Lung (tissue), 12 donors: ENCODE data around the gene SLC16A3. TPM values are rescaled to one million over a fixed set of nuclear protein-coding genes. Genes with fewer than 3 reads are reported as not detected.

ENCODE experiments used
- ATAC-seq: fragments of 200-7000 bp; cut with Tn5 transposase; one replicate; pipeline ENCODE4 v1.9.1; 2020; ENCODE audit warnings: moderate number of reproducible peaks; ENCODE audit not compliant: insufficient read depth, low FRiP score
- DNase-seq, 3 donors: peaks; one replicate each; pipeline ENCODE4 v3.0.0-alpha.2; 2013 to 2017
- H3K27ac ChIP-seq, 2 donors: one replicate each; pipeline ENCODE4 v1.5.1; 2013; ENCODE audit warnings: mild to moderate bottlenecking in 2 of 2, moderate library complexity in 2 of 2, control low read depth in 1 of 2, inconsistent platforms in 1 of 2, low read depth in 1 of 2, low read length in 1 of 2
- H3K27me3 ChIP-seq, 3 donors: one replicate each; pipeline ENCODE4 v1.5.1; 2013; ENCODE audit warnings: low read length in 2 of 3; ENCODE audit not compliant: control insufficient read depth in 3 of 3, insufficient read depth in 3 of 3
- H3K36me3 ChIP-seq, 4 donors: one replicate each; pipeline ENCODE4 v1.5.1; 2013; ENCODE audit warnings: low read length in 4 of 4, mild to moderate bottlenecking in 1 of 4, moderate library complexity in 1 of 4; ENCODE audit not compliant: control insufficient read depth in 4 of 4, insufficient read depth in 4 of 4
- H3K4me1 ChIP-seq, 5 donors: one replicate each; pipeline ENCODE4 v1.5.1; 2013; ENCODE audit warnings: low read length in 5 of 5, mild to moderate bottlenecking in 2 of 5, moderate library complexity in 1 of 5; ENCODE audit not compliant: control insufficient read depth in 5 of 5, insufficient read depth in 5 of 5
- H3K4me3 ChIP-seq: one replicate; pipeline ENCODE4 v1.5.1; 2013; ENCODE audit warnings: mild to moderate bottlenecking, control low read depth, moderate library complexity
- H3K9ac ChIP-seq, 2 donors: one replicate each; pipeline ENCODE4 v1.5.1; 2013; ENCODE audit warnings: low read length in 2 of 2, control low read depth in 1 of 2; ENCODE audit not compliant: insufficient read depth in 1 of 2
- H3K9me3 ChIP-seq, 4 donors: one replicate each; pipeline ENCODE4 v1.5.1; 2013; ENCODE audit warnings: low read length in 3 of 4, mild to moderate bottlenecking in 1 of 4, moderate library complexity in 1 of 4; ENCODE audit not compliant: control insufficient read depth in 4 of 4, insufficient read depth in 3 of 4
- WGBS, 2 donors: extraction: QIAGEN DNeasy Blood & Tissue Kit; methylation state at CpG; one replicate each; pipeline ENCODE4 v1.1.7; 2013; 5-methylcytosine and 5-hydroxymethylcytosine counted together
- polyA plus RNA-seq, 2 donors: library from polyadenylated mRNA; stranded (reverse); fragments of 200-250 nt; gene quantifications; one replicate each; pipeline ENCODE4 v1.2.1, GENCODE V29; 2013
- total RNA-seq, 2 donors: library from RNA; depleted of rRNA in 1 of 2; stranded (reverse); fragments of >200 nt in 1 of 2; gene quantifications; one replicate each; pipeline ENCODE4 v1.2.1, GENCODE V29; 2014 to 2021
- TF ChIP-seq, protein P1 (sequence below): IDR thresholded peaks from 2 replicates; pipeline ENCODE4 v1.5.1; 2012; ENCODE audit warnings: mild to moderate bottlenecking; ENCODE audit errors: control extremely low read depth, extremely low read depth
- donor health status: control.
- donor health status: control.
- donor health status: Bipolar disorder and iron deficiency.
- donor health status: healthy.
- donor health status: DM: yes; HTN: yes; CAD: no.

Gene SLC16A3
- total and polyA plus RNA-seq, 4 donors, result 31.0 to 309 (median 93.4) TPM

DNA sequence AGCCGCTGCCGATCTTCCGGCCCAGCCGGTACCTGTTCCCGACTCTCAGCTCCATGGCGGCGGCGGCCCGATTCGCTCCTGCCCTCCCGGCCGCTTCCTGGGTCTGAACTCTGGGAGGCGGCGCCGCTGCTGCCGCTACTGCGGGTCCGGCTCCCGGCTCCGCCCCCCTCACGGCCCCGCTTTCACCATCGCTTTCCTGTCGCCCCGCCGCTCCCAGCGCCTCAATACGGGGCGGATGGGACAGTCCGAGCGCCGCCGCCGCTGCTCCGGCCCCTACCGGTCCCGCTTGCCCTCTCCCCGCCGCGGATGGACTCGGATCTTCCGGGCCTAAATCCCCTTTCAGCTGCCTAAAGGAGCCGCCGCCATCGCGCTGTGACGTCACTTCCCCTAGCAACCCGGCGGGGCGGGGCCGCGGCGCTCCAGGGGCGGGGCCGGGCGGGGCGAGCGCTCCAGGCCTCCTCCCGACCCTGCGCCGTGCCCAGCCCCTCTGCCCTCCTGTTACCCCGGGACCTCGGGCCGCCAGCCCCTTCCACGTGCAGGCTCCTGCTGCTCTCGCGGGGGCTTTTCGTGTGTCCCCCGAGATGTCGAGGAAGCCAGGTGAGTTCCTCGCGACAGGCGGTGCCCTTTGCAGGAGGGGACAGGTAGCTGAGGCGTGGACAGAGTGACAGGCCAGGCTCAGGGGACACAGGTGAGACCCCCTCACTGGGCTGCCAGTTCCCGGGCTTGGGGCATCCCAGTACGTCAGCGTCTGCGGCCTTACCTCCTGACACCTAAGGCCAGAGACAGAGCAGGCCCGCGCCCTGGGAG lies 44.7 kb downstream of the SLC16A3 start, which contains the start of gene CSNK1D:
Gene CSNK1D, minus strand, starts transcription at position 374 of the 807 bp plus-strand sequence. Its CDS starts 319 bp downstream, at position 55.
- 5 to 8% methylated on average over 49 to 80 of the region's 80 CpGs for WGBS, 2 donors
- ATAC-seq, result peak; percentile 95

DNA sequence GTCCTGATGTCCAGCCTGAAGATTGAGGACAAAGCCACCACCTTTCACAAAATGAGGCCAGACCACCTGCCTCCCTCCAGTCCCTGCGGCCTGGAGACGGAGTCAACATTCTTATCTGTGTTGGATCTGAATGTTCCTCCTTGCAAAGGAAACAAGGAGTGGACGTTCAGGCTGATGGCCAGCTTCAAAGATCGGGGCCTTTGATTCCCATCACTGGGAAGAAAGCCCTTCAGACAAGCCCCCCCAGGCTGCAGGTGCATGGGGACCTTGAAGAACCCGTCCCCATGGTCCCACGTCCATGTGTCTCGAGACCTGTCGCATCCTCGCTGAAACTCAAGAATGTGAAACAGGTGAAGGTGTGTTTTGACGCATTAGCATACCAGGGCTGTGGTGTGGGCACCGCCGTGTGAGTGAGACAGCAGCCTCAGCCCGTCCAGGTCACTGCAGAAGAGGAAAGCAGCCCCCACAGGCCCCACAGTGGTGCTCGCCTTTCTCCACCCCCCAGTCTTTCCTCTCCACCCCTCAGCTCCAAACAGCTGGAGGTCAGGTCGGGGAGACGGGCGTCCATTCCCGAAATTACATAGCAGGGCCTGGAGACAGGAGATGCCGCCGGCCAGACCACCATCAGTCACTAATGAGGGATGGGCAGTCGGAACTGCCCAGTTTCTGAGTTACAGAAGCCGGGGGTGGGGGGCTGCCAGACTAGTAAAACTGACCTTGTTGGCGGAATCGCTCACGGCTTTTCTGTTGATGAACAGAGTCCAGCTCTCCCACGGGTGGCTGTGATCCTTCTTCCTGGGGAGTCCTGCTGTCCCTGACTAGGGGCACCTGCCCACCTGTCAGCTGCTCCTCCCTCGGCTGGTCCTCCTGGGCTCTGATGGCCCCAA lies 45.5 kb downstream of the SLC16A3 start:
- peaks cover 0 to 14% (median 12%) of the 10 kb centered on the region in 4 donors for H3K36me3 ChIP-seq
- H3K9ac ChIP-seq, result peak overlapping the region in 1 of 2 donors; percentile 46
- no peaks in the 10 kb centered on the region for H3K9me3 ChIP-seq
- WGBS, 2 donors, result 74 to 79% methylated on average over 27 of the region's 27 CpGs
- TF ChIP-seq, protein P1, sequence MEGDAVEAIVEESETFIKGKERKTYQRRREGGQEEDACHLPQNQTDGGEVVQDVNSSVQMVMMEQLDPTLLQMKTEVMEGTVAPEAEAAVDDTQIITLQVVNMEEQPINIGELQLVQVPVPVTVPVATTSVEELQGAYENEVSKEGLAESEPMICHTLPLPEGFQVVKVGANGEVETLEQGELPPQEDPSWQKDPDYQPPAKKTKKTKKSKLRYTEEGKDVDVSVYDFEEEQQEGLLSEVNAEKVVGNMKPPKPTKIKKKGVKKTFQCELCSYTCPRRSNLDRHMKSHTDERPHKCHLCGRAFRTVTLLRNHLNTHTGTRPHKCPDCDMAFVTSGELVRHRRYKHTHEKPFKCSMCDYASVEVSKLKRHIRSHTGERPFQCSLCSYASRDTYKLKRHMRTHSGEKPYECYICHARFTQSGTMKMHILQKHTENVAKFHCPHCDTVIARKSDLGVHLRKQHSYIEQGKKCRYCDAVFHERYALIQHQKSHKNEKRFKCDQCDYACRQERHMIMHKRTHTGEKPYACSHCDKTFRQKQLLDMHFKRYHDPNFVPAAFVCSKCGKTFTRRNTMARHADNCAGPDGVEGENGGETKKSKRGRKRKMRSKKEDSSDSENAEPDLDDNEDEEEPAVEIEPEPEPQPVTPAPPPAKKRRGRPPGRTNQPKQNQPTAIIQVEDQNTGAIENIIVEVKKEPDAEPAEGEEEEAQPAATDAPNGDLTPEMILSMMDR, result no peak
- ATAC-seq (no peak), DNase-seq (no peak)
- H3K27me3 ChIP-seq, result no peaks in the 10 kb centered on the region
- H3K27ac ChIP-seq, result peak overlapping the region in 1 of 2 donors; percentile 50
- H3K4me1 ChIP-seq, result peaks cover 6 to 26% (median 17%) of the 10 kb centered on the region in 5 donors
- H3K4me3 ChIP-seq, result peak overlapping the region; percentile 33

More for the DNA sequence above, 44.7 kb downstream of the SLC16A3 start, which contains the start of gene CSNK1D:
- peaks cover 0 to 14% (median 14%) of the 10 kb centered on the region in 4 donors for H3K36me3 ChIP-seq
- H3K27me3 ChIP-seq, result no peaks in the 10 kb centered on the region
- H3K9me3 ChIP-seq, result no peaks in the 10 kb centered on the region
- H3K9ac ChIP-seq, result peak within 1 kb of the TSS; percentile 84 to 90
- TF ChIP-seq, protein P1, result no peak
- H3K27ac ChIP-seq, result peak within 1 kb of the TSS; percentile 97 to 98
- peak within 1 kb of the TSS; percentile 86 for H3K4me3 ChIP-seq
- DNase-seq, result peak; percentile 93 to 94 (median 93)
- peaks cover 6 to 28% (median 18%) of the 10 kb centered on the region in 5 donors for H3K4me1 ChIP-seq

DNA sequence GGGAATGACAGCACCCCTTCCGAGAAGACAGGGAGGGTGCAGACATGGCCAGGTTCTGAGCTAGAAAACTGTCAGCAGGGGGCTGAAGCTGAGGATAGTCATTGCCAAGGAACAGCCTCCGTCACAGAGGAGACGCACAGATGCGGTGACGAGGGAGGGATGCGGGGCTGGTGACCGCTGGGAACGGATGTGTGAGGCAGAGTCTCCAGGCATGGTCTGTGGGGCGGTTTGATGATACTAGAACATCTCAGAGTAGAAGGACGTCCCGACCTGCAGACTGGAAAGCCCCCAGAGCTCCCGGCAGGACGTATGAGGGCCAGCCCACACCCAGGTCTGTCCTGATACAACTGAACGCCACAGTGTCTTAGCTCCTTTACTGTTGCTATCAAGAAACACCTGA lies 46.5 kb downstream of the SLC16A3 start:
- DNase-seq (no peak), ATAC-seq (no peak)
- Histone ChIP-seq H3K4me3 (no peak overlapping the region), H3K27ac (no peak overlapping the region), H3K9me3 (no peaks in the 10 kb centered on the region), H3K4me1 (peaks cover 6 to 26% (median 10%) of the 10 kb centered on the region in 5 donors), H3K27me3 (no peaks in the 10 kb centered on the region), H3K9ac (no peak overlapping the region), H3K36me3 (peaks cover 0 to 14% (median 9%) of the 10 kb centered on the region in 4 donors)
- WGBS, 2 donors, result 95 to 96% methylated on average over 14 of the region's 14 CpGs
- TF ChIP-seq, protein P1, result no peak
